HK-2 (cell line): ENCODE measurements around the gene TMEM132D.

Experiments used
- DNase-seq: peaks from one replicate; pipeline ENCODE4 v3.0.0-alpha.2; 2018; ENCODE audit not compliant: unreplicated experiment

TMEM132D gene

DNA sequence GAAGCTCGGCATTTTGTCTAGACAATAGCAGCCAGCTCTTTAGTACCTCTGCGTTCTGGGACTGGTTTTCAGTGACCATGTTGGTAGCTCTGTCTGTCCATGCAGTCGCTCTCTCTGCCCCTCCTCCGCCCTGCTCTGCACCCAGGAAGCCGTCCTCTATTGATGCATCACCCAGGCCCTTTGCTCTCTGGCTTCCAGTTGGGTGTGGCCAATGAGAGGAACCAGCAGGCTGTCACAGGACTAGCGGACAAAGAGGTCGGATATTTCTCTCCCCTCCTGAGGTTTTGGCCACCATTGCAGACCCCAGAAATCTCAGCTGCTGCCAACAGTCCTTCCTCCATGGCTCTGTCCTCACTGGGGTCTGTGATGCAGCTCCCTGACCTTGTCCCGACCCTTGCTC lies 180.6 kb downstream of the TMEM132D start:
- DNase-seq: no peak

GRCh38 chr12:129720618-129721017 lies 183.2 kb downstream of the TMEM132D start:
- no peak for DNase-seq

- no peak for DNase-seq
Observed at GRCh38 chr12:129719416-129719815, 184.4 kb downstream of the TMEM132D start.

- DNase-seq: no peak
Observed at GRCh38 chr12:129717438-129717837, 186.4 kb downstream of the TMEM132D start.

DNA sequence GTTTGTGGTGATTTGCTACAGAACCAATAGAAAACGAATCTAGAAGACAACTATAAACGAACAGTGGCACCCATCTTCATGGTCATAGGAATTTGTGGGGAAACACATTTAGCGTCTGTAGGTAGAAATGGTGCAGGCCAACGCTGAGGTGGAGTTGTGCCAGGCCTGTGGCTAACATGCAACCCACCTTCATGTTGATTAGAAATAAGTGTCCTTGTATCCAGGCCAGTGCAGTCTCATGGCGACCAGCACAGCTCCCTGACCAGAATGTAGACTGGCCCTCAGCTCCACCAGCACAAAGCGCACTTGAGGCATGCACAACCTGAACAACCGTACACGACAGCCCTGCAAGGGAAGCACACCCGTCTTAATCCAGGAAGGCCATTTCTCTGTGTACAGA lies 187.0 kb downstream of the TMEM132D start:
- no peak for DNase-seq

GRCh38 chr12:129706716-129707115 lies 197.1 kb downstream of the TMEM132D start:
- no peak for DNase-seq

GRCh38 chr12:129704232-129704830 lies 199.5 kb downstream of the TMEM132D start:
- no peak for DNase-seq

- DNase-seq: no peak
Observed at GRCh38 chr12:129701631-129702101, 202.2 kb downstream of the TMEM132D start.

GRCh38 chr12:129700036-129700435 lies 203.8 kb downstream of the TMEM132D start:
- no peak for DNase-seq

DNA sequence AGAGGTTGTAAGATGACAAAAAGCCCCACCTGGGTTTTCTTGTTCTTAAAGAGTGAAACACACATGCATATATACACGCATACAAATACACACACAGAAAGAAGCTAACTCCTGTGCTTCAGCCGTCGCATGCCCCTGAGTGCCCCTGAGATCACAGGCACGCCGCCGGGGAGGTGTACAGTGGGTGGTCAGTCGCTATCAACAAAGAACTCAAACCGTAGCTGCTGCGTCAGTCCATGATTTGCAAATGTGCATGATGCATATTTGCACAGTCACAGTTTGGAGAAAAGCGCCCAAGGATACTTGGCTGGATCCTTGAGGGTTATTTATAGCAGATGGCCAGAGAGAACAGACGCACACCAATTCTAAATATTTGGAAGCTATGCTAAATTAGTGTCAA lies 206.9 kb downstream of the TMEM132D start:
- DNase-seq: no peak

DNA sequence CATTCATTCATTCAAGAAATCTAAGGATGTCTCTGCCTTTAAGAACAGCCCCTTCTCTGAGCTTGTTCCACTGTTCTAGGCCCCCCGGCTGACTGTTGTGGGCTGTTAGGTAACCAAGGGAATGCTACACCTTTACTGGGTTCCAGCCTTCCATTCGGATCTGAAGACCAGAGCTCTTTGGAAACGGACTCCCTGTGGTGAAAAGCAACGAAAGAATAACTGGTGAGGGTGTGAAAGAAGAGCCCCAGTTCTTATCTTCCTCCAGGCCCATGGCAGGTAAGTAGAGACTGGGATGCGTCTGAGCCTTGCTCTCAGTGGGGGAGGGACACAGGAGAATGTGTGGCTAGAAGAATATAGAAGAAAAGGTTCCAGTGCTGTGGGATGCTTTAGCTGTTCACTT lies 207.4 kb downstream of the TMEM132D start:
- DNase-seq: no peak

GRCh38 chr12:129693731-129694130 lies 210.1 kb downstream of the TMEM132D start:
- no peak for DNase-seq

DNA sequence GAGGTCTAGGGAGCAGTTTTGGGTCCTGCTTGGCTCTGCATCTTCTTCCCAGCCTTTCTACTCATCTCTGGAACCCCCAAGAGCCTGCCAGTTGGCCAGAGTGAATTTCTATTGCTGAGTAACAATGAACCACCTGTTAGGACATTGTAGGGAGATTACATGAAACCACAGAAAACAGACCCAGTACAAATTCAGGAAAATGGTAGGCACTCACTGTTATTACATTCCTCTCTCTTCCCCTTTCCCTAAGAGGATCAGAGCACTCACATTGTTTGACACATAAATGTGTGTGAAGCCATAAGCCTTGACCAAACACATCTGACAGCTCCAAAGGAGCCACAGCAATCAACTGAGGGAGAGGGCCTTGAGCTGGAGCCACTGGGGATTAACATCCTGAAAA lies 216.1 kb downstream of the TMEM132D start:
- no peak for DNase-seq

GRCh38 chr12:129681830-129682229 lies 222.0 kb downstream of the TMEM132D start:
- no peak for DNase-seq

- no peak for DNase-seq
Observed at GRCh38 chr12:129681151-129681550, 222.7 kb downstream of the TMEM132D start.

GRCh38 chr12:129676411-129676810 lies 227.4 kb downstream of the TMEM132D start:
- DNase-seq: no peak

DNA sequence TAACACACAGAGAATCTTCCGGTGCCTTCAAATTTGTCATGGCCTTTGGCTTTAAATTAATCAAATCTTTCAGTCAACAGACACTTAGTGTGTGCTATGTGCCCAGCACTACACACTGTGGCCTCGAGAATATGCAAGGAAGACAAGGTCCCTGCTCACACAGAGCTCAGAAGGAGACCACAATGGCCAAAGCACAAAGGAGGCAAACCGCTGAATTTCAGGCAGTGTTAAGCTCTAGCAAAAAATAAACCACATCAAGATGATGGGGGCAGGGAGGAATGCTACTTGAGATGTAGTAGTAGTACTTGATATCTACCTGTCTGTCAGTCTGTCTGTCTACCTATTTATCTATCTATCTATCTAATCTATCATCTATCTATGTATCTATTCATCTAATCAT lies 227.9 kb downstream of the TMEM132D start:
- DNase-seq: no peak

DNA sequence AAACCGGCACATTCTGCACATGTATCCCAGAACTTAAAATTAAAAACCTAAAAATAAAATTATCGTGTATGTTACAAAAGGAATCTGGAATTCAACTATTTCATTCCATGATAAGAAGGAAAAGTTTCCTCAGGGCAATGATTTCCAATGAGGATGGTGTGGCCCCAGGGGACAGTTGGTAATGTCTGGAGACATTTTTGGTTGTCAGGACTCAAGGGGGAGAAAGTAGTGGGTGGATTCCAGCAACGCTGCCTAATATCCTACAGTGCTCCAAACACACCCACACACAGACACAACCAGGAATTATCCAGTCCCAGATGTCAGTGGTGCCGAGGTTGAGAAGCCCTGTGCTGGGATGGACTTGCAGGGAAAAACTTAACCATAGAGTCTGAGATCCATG lies 228.3 kb downstream of the TMEM132D start:
- no peak for DNase-seq

GRCh38 chr12:129673806-129674205 lies 230.0 kb downstream of the TMEM132D start:
- no peak for DNase-seq

DNA sequence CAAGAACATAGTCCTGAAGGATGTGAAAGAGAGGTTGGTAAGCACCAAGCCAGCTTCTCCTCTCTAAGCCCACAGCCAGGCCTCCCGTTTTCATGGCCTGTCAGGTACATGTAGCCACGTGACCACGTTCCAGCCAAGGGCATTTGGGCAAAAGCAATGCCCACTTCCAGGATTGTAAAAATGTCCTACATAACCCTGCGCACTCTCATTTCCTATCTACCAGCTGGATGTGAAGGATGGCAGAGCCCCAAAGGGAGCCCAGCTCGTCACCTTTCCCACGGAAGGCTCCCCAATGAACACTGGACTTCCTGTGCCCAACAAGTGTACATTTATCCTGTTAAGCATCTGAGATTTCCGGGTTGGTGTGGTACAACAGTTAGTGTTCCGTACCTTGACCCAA lies 231.7 kb downstream of the TMEM132D start:
- DNase-seq: no peak

DNA sequence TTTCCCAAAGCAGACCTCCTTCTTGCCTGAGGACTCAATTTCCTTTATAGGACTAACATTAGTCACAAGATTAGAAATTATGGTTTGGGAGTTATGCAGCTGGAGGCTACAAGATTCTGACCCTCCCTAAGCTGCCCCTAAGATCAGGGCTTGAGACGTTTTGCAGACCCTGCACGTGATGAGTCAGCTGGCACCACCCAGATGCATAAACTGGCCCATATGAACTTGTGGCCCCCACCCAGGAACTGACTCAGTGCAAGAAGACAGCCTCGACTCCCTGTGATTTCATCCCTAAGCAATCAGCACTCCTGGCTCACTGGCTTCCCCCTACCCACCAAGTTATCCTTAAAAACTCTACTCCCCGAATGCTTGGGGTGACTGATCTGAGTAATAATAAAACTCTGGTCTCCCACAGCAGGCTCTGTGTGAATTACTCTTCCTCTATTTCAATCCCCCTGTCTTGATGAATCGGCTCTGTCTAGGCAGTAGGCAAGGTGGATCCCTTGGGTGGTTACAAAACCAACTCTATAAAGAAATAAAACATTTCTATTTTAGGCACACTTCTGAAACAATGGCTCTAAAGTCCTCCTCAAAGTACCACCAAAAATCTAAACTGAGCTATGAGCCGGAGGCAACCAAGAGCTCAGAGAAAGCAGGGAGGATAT lies 233.4 kb downstream of the TMEM132D start:
- no peak for DNase-seq

DNA sequence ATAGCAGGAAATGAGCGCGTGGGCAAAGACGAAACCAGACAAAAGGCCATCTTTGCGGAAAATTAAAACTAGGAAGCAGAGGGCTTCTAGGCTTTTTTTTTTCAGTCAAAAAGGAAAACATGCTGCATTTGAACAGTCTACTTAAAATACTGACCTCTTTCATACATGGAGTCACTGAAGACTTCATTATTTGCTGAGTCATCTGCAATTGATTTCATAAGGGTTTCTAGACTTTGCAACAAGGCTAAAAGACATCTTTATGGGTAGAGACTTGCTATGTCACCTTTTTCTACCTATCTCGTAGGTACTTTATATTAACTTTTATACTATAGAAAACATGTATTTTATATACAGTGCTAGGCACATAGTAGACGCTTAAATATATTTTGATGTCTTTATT lies 238.4 kb downstream of the TMEM132D start:
- DNase-seq: no peak

DNA sequence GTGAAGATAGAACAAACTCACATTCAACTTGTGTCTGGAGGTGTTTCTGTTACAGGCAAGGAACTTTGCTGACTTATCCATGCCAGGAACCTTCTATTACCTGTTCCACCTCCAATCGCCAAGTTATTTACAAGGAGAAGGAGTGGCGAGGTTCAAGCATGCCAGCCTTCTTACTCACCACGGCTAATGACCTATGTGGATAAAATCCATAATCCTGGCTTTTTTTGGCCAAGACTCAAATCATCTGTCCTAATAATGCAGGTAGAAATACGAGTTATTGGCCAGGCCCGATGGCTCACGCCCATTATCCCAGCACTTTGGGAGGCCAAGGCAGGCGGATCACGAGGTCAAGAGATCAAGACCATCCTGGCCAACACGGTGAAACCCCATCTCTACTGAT lies 241.6 kb downstream of the TMEM132D start:
- no peak for DNase-seq

DNA sequence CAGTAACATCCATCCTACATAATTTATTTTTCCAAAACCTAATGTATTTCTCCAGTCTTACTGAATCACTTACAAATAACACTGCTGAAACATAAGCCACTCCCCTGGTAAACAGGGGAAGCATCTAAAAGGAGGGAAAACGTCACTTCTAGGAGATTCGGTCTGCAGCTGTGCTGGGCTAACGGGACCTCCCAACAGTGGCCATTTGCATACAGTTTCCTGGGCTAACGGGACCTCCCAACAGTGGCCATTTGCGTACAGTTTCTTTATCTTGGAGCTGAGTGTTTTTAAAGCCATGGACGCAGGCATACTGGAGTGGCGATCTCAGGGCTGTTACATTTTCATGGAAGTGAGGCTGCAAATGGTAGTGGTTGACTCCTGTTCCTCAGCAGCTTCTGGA lies 242.9 kb downstream of the TMEM132D start:
- no peak for DNase-seq
